Testis (tissue), 2 donors: Measurements from ENCODE around the gene CAMLG.
"Not testable (repeated sequence)": the region's sequence is repeated elsewhere in the genome, so short reads cannot be mapped to it uniquely, and the experiment has no call there.

ENCODE experiments used
- CTCF ChIP-seq, 3 experiments: fragments of 450-650 bp in 2 of 3; fragments of 200-600 bp in 1 of 3; sonication (generic) in 1 of 3; IDR thresholded peaks; one replicate each; pipeline ENCODE4 v1.5.1; 2016 to 2019; ENCODE audit warnings: antibody characterized with exemption in 3 of 3, mild to moderate bottlenecking in 2 of 3, moderate library complexity in 1 of 3
- POLR2A ChIP-seq: fragments of 450-650 bp; IDR thresholded peaks from one replicate; pipeline ENCODE4 v1.6.1; 2017; ENCODE audit warnings: antibody characterized with exemption, mild to moderate bottlenecking, moderate library complexity

GRCh38 chr5:134767528-134768291 is 29.4 kb downstream of the CAMLG start:
- TF ChIP-seq CTCF (IDR thresholded peaks at IDR 0.05); POLR2A: not testable (repeated sequence)
